Stimulated activated CD8-positive, alpha-beta memory T cell treated with anti-CD3 and anti-CD28 coated beads, Interleukin-15, amount 100 ng/mL, for 4 hours (primary cell): Measurements from ENCODE around the gene KRT10.
"Not testable (repeated sequence)": the region's sequence is repeated elsewhere in the genome, so short reads cannot be mapped to it uniquely, and the experiment has no call there.

ENCODE experiments used
- DNase-seq, 2 donors: peaks; one replicate each; pipeline ENCODE4 v3.0.0-alpha.2; 2020; ENCODE audit warnings: low read depth in 2 of 2

Gene KRT10

DNA sequence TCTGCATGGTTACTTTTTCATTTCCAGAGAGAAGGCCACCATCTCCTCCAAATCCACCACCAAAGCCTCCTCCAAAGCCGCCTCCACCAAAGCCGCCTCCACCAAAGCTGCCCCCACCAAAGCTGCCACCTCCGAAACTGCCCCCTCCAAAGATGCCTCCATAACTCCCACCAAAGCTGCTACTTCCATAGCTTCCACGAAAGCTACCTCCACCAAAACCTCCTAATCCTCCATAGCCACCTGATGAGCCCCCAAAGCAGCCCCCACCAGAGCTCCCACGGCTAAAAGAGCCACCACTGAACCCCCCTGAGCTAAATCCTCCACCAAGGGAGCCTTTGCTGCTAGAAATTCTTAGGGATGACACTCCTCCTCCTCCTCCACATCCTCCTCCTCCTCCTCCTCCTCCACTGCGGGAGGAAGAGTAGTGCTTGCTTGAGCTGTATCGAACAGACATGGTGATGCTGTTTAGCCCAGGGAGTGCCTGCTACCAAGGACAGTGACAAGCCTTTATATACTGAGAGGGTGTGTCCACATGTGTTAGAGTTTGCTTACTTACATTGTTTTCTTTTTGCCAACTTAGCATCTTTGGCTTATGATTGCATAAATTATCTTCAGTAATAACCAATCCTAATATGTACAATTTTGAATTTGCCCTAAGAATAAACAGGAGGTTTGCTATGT, at the start of gene KRT10:
Gene KRT10 (minus strand): TSS at position 483 of the 681 bp plus-strand sequence. CDS start 29 bp downstream, at position 454.
- DNase-seq: no peak

DNA sequence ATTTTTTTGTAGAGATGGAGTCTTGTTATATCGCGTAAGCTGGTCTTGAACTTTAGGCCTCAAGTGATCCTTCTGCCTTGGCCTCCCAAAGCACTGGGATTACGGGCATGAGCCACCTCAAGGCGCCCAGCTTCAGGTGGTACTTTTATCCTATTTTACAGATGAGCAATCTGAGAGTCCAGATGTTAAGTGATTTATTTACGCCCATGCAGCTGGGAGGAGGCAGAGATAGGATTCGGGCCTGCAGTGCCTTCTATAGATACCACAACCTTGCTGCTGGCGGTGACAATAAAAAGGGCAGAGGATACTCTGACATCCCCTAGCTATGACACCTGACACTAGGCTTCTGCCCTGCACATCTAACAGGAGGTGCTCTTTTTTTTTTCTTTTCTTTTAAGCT, 48.9 kb upstream of the KRT10 start:
- no peak for DNase-seq

DNA sequence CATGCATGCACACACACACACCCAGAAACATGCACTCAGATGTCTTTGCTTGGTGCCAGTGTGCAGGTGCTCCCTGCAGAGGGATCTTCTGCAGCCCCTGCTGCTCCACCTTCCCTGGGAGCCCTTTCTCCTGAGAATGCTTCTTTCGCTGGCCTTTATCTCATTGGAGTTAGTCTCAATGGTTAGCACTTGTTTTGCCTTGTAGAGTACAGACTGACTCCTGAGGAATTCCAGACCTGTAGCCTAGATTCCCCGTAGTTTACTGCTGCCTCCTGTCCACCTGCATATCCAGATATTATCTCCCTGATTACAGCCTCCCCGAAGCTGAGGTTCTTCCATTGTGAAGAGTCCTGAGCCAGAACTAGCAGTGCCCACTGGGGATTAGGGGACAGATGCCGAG, 47.7 kb upstream of the KRT10 start:
- DNase-seq: no peak

DNA sequence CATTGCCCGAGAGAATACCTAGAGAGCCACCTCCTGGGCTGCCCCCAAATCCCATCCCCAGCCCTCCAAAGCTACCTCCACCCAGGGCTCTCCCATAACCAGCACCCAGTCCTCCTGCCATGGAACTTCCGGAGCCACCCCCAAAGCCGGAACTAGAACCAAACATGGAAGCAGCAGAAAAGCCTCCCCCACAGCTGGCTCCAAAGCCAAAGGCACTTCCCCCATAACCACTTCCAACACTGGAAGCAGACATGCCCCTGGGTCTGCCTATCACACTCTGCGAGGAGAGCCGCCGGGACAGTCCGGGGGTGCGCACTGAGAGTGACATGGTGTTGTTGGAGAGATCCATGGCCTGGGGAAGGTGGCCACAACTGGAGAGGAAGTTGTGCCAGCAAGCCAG, 44.4 kb upstream of the KRT10 start, which contains the start of gene KRT12:
Gene KRT12 (minus strand): TSS at position 386 of the 400 bp plus-strand sequence. CDS start 37 bp downstream, at position 349.
- no peak for DNase-seq

DNA sequence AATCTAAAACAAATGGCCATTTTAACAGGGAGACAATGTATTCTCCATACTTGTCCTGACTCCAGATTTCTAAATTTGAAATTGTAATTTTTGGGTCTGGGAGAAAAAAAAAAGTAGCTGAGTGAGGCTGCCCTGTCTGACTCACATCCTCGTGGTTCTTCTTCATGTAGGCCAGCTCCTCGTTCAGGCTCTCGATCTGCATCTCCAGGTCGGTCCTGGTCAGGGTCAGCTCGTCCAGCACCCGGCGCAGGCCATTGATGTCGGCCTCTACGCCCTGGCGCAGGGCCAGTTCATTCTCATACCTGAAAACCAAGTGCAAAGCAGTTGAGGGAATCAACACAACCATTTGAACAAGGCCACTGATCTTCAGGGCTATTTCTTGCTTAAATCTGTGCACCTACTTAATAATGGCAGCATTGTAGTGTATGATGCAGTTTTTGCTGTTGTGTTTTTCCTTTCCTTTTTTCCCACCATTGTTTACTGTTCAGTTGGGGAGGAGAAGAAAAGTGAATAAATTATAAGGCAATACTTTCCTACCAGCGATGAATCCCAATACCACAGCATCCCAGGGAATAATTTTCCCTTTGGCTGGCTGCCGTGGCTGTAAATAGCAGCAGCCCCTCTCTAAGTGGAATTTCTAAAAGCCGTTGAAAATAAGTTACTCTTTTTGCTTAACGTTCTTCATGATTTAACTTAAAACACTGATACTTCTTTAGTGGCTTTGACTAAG, 42.4 kb upstream of the KRT10 start:
- no peak for DNase-seq

DNA sequence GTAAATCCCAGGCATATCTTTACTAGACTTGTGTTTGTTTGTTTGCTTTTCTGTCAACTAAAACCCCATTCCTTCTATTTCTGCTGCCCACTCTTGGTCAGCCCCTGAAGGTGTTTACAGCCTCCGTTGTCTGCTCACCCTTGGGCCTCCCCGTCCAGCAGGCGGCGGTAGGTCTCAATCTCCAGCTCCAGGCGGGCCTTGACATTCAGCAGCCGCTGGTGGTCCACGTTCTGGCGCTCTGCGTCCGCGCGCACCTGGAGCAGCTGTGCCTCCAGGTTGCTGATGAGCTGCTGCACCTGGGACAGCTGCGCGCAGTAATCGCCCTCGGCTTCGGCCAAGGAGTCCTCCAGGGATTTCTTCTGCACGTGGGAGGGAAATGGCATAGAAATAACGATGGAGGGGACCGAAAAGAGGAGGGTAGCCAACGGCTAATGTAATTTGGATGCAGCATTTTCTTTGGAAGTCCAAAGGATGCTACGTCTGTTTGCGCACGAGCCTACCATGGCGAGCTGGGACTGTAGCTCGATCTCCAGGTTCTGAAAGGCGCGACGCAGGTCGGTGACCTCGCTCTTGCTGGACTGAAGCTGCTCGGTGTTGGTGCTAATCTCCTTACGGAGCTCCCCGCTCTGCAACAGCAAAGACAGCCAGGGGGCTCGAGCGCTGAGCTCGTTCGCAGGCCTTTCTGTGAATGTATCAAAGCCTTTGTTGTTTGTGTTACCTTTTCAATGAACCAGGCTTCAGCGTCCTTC, 40.7 kb upstream of the KRT10 start:
- no peak for DNase-seq

DNA sequence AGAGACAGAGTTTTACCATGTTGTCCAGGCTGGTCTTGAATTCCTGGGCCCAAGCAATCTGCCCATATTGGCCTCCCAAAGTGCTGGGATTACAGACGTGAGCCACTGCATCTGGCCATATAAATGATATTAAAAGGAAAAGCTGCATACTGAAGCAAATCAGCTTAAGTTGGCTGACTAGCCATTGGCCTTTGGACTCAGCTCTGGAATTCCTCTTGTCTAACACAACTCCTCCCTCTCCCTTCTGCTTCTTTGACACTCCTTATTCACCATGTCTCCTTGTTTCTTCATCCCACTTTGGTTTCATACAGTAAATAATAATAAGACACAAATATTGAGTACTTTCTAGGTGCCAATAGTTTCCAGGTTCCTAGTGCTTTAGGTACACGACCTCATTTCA, 37.1 kb upstream of the KRT10 start:
- DNase-seq: no peak

DNA sequence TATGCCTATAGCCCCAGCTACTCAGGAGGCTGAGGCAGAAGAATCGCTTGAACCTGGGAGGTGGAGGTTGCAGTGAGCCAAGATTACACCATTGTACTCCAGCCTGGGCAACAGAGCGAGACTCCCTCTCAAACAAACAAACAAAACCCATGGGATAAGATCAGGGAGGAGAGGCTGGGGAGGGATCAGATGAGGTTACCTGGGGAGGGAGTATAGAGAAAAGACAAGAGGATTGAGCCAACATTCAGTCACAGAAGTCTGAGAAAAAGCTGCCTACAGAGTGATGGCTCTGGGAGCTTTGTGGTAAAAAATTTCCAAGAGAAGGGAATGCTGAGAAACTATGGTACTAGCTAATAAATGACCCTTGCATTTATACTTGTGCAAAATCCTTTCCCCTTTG, 36.3 kb upstream of the KRT10 start:
- not testable (repeated sequence) for DNase-seq

DNA sequence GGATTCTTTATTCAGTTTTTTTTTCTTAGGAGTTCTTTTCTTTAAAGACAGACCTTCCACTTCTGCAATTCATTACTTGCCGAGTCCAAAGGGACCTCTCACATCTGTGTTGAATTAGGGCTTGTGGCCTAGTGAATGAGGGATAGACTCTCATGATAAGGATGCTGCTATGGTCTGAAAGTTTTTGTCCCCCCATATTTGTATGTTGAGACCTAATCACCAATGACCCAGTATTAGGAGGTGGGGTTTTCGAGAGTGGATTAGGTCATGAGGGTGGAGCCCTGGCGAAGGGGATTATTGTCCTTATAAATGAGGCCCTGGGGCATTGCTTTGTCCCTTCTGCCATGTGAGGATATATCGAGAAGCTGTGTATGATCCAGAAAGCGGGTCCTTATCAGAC, 35.1 kb upstream of the KRT10 start:
- no peak for DNase-seq

DNA sequence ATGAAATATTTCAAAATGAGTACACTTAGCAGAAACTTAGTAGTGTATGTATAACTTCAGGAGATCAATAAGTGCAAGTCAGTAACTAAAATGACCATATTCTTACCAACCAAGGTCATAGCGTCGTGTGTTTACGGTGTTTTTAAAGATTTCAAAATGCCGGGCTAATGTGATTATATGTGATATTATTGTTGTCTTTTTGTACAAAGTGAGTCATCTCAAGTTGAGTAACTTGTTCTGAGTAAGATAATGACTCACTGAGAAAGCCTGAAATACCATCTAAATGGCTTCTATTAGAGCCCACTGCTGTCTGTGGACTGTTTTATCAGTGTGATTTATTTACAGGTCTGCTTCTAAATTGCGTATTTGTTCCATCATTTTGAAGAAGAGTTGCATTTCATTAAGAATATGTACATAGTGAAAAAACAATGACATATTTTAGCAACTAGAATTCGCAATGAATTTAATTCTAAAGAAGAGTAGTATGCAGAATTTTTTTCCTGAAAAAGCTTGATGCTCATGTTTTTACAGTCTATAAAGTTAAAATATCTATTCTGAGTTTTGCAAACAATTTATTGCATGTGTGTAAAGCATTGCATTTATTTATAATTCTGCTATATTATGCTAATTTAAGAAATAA, 31.9 kb upstream of the KRT10 start:
- DNase-seq: no peak

DNA sequence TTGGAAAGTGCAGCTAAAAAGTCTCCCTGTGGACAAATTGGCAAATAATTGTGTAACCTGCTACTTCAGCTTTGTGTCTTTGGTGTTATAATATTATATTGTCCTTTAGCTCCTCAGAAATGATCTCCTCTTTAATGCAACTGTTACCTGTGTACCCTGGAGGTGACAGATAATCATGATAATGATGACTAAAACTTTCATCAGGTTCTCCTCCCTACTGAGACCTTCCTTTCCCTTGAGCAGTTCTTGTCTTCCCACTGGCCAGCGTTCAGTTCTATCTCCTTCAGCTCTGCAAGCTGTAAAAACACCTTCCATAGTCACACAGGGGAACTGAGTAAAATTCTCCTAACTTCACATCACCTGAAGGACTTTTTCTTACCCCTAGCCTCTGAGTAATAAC, 29.9 kb upstream of the KRT10 start:
- DNase-seq: no peak

DNA sequence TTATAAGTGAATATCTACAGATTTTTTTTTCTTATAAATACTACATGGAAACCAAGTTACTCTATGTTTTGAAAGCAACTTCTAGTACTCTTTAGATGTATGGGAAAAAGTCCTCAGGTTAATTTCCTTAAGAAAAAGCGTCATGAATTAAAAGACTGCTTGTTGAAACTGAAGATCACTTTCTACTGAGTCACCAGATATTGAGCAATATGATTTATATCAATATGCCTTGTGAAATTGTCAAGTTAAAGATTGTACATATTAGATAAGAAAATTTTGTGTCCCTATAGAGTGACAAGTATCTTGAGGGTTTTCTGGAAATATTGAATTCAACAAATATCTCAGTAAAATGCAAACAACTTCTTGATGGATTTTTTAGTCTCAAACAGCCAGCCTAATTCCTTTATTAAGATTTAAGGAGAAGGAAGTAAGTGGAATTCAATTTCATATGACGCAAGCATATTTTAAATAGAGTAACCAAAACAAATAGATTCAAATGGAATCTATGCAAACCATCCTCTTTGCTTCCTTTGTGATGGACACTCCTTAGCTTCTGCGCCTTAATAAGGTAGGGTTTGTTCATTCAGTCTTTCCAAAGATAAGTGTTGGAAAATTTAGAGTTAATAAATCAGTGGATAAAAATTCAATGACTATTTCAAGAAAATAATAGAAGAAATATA, 28.0 kb upstream of the KRT10 start:
- no peak for DNase-seq

DNA sequence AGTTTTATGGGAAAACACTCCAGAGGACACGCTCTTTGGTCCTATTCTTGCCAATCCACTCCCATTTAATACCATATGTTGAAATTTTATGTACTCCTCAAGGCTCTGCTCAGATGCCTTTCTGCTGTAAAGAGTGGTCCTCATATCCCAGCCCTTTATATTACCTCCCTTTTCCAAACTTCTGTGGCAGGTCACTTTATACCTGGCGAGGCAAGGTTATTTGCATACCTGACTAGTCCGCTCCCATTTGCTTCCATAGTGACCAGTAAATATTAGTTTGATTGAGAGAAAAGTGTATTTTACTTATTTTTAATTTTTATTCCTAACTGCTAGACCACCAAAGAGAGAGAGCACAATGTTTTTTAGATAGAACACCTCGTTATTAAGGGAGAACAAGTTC, 27.3 kb upstream of the KRT10 start:
- no peak for DNase-seq

DNA sequence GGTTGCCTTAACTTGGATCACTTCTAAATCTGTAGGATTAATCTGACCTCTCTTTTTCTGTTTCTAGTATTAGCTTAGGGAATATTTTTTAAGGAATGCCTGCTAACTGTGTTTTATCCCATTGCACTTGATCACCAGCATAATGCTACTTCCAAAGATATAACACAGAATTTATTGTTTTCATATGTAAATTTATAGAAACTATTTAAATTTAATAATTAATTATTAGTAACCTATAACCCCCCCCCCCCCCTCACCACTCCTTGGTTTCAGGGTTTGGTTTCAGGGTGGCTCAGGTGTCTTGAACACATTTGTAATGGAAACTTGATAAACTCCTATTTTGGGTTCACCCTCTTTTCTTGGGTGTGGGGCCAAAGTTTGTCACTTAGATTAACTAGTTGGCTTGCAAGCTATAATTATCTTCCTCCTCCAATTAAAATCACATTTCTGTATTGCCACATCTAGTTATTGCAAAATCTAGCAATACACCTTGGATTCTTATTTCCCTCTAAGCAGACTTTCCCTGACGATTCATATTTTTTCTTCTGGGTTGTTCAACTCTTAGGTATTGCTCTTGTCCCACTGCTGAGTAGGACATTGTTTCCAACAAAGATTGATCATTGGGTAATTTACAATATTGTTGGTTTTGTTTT, 26.3 kb upstream of the KRT10 start:
- no peak for DNase-seq

DNA sequence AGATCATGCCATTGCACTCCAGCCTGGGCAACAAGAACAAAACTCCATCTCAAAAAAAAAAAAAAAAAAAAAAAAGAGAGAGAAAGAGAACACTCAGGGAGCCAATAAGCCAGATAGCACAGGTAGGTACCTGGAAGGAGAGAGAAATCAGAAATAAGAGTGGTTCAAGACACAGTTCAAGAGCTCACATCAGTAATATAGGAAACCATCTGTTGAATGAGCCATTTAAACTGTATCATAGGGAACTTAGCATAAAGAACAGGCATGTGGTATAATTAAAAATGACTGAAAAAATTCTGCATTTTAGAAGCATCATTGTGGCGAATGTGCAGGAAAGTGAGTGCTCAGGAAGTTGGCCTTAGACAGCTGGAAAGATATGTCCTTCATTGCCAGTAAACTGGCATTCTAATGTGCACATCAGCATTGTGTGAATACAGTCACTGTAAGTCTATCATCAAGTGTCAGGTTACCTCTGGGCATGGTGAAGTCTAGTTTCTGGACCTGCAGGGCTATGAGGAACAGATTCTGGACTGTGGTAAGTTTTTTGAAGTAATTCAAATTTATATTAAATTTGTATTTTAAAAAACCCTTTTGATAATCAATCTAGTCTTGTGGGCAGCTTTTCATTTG, 24.2 kb upstream of the KRT10 start:
- DNase-seq: no peak

DNA sequence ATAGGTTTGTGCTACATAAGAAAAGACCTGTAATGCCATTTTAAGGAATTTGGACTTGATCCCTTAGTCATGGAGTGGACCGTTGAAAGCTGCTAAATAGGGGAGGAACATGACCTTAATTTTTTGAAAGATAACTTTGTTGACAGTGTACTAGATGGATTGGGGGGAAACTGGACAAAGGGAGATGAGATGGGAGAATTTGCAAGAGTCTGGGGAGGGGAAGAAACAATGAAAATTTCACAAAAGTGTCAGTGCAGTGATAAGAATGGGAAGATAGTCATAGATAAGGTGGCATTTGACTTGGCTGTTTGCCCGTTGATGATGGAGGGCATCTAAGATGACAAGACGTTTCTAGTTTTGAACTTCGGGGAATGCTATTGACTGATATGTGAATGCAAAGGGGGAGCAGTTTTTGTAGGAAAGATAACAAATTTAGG, 22.3 kb upstream of the KRT10 start:
- no peak for DNase-seq

DNA sequence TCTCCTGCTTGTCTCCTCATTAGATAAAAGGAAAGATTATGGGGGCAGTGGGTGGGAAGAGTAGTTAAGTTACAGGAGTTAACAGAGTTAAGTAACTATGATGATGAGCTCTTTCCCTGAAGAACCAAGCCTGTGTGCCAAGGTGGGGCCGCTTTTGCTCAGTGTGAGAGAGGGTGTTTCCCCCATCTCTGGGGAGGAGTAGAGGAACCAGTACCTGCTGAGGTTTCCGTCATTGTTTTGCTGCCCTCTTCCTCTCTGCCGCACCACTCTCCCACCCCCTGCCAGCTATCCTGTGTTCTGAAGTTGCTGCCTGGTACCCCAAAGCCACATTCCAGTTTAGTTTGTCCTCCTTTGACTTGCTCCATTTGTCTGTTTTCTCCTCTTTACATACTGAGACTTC, 20.8 kb upstream of the KRT10 start:
- DNase-seq: no peak

DNA sequence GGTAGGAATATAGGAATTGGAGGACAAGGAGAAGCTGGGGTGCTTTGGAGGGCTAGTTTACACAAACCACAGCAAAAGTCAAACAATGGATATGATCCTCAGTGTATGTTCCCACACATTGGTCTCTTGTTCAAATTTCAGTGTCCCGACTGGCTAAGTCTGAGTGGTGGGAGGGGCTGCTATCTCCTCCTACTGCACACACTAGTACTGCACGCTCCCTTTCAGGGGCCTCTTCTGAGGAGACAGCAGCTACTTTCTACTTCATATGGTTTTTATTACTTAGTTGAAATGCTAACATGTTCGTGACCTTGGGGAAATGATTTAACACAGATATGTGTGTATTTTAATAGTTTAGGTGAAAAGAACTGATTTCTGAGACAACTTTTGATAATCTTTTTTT, 18.8 kb upstream of the KRT10 start:
- no peak for DNase-seq

DNA sequence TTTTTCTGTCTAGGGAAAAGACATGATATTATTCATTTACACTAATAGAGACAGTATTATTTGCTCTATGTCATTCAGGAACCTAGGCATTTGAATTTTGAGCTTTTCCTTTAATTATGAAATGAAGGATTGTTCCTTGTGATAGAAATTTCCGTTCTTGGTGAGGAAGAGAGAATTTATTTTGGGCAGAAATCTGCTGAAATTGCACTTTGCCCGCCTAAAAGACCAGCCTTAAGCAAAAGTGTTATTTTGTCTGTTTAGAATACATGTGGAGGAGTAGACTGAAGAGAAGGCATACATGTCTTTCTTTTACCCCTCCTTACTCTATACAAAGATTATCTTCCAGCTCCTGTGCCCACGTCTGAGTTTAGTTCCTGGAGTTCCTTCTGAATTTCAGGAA, 16.8 kb upstream of the KRT10 start:
- no peak for DNase-seq

DNA sequence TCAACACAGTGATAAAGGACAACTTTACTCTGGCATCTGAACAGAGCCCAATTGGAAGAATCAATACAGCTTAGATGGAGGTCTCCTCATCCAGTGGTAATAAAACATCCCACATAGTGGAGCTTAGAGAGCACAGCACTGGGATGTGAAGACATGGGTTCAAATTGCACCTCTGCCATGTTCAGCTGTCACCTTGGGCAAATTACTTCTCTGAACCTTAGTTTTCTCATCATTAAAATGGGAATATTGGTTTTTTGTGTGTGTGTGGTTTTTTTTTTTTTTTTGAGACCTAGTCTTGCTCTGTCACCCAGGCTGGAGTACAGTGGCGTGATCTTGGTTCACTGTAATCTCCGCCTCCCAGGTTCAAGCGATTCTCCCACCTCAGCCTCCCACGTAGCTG, 13.6 kb upstream of the KRT10 start:
- no peak for DNase-seq

DNA sequence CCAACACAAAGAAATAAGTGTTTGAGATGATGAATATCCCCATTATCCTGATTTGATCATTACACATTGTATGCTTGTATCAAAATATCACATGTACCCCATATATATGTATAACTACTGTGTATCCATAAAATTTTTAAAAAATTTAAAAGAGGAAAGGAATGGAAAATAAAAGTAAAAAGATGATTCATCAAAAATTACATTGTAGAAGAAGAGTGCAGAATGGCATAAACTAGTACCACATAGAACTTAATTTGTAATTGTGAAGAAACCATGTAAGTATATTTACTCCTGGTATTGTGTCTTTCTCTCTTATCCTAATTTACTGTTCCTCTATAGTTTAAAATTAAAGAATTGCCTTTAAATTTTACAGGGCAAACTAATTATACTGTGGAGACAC, 11.5 kb upstream of the KRT10 start:
- no peak for DNase-seq
